Measurements from ENCODE around the gene CES2. TPM values are rescaled to one million over a fixed set of nuclear protein-coding genes. Genes with fewer than 3 reads are reported as not detected.
A peak's percentile ranks its signal among the peaks of the same experiment; 100 is the strongest.

CES2 gene
- total and polyA plus RNA-seq, 10 donors, result 8.0 to 48.1 (median 32.1) TPM

DNA sequence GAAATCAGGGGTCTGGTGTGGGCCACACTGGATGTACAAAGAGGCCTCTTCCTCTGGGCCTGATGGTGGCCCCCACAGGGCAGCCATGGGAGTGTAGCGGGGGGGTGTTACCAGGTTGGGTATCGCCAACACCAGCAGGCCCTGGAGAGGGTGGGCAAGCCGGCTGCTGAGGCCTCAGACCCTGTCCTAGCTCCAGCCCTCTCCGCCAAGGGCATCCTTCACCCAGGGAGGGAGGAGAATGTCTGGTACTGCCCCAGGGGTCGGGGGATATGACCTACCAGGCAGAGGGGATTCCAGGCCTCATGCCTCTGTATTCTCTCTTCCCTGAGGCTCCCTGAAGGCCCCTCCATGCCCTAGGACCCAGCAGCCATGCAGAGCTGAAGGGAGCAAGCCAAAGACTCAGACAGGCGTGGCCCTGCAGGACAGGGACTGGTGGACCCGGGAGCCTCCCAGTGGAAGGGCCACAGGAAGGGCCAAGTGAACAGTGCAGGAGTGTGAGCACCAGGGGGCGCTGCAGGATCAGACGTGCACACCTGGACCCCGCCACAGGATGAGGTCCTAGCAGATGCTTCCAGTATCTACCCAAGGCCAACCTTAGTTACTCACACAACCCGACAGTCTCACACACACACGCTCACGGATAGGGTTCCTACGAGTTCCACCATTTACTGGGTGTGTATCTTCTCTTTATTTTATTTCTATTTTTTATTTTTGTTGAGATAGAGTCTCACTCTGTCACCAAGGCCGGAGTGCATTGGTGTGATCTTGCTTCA, 42.2 kb downstream of the CES2 start:
- H3K9me3 ChIP-seq, result no peaks in the 10 kb centered on the region
- no peaks in the 10 kb centered on the region for H3K36me3 ChIP-seq
- peaks cover 0 to 10% (median 0%) of the 10 kb centered on the region in 7 donors for H3K27me3 ChIP-seq (replicated peaks in 1 of 7)
- intact Hi-C loops (cut with DNase I; ENCODE audit: low total_unique reads), result loop anchor here (5.0 kb wide), 1 partner anchor 175 kb away; the partner anchor contains the start of gene B3GNT9
- peaks cover 0 to 27% (median 7%) of the 10 kb centered on the region in 6 donors for H3K4me1 ChIP-seq
- 19 to 30% (median 29%) methylated on average over 10 to 15 of the region's 15 CpGs for WGBS, 5 donors
- H3K4me3 ChIP-seq, result no peak overlapping the region
- peak; percentile 97 for DNase-seq
- H3K27ac ChIP-seq, result no peak overlapping the region
- TF ChIP-seq, protein P1, sequence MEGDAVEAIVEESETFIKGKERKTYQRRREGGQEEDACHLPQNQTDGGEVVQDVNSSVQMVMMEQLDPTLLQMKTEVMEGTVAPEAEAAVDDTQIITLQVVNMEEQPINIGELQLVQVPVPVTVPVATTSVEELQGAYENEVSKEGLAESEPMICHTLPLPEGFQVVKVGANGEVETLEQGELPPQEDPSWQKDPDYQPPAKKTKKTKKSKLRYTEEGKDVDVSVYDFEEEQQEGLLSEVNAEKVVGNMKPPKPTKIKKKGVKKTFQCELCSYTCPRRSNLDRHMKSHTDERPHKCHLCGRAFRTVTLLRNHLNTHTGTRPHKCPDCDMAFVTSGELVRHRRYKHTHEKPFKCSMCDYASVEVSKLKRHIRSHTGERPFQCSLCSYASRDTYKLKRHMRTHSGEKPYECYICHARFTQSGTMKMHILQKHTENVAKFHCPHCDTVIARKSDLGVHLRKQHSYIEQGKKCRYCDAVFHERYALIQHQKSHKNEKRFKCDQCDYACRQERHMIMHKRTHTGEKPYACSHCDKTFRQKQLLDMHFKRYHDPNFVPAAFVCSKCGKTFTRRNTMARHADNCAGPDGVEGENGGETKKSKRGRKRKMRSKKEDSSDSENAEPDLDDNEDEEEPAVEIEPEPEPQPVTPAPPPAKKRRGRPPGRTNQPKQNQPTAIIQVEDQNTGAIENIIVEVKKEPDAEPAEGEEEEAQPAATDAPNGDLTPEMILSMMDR (IDR thresholded peaks at IDR 0.05 in 8 of 11, conservative IDR thresholded peaks at IDR 0.05 in 3 of 11), result peak; percentile 95 to 99 (median 97)
- TF ChIP-seq POLR2A (IDR thresholded peaks at IDR 0.05), result no peak
- peak; percentile 58 to 69 (median 58) for TF ChIP-seq POLR2AphosphoS5 (IDR thresholded peaks at IDR 0.05)

DNA sequence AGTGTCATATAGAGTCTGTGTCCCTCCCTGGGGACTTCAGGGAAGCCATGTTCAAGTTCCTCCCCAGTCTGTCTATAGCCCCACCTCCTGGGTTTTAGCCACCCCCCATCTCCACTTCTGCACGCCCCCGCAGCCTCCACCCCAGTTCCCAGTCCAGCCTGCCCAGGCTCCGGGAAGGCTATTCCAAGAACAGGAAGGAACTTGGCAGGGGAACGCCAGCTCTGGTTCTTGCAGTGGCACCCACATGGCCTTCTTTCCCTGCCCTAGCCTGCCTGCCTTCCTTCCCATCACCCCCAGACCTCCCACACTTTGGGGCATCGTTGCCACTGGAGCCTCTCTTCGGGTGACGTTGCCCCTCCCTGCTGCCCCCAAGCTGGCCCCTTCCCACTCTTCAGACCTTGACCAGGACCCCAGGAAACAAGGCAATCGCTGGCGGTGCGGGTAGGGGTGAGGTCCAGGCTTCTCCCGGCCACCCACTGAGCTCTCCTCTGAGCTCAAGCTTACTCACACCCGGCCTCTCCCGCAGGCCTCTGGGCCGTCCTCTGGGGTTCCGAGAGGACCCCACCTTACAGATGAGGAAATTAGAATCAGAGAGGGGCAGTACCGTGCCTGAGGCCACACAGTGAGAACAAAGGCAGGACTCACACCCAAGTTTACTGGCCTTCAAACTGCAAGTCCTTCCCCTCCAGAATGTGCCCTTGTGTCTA, 43.8 kb downstream of the CES2 start:
- intact Hi-C loops (cut with DNase I; ENCODE audit: low total_unique reads), result loop anchor here (5.0 kb wide), 1 partner anchor 173 kb away; the partner anchor contains the start of gene B3GNT9
- Histone ChIP-seq H3K27me3 (replicated peaks in 1 of 7) (peaks cover 0 to 10% (median 0%) of the 10 kb centered on the region in 7 donors), H3K4me3 (no peak overlapping the region), H3K4me1 (peaks cover 0 to 27% (median 7%) of the 10 kb centered on the region in 6 donors), H3K9me3 (no peaks in the 10 kb centered on the region), H3K36me3 (no peaks in the 10 kb centered on the region), H3K27ac (peak overlapping the region in 6 of 8 donors; percentile 15 to 72 (median 48))
- TF ChIP-seq POLR2A (IDR thresholded peaks at IDR 0.05), result no peak
- peak in 2 of 3 donors; percentile 62 to 63 for TF ChIP-seq POLR2AphosphoS5 (IDR thresholded peaks at IDR 0.05)
- TF ChIP-seq, protein P1 (IDR thresholded peaks at IDR 0.05 in 8 of 11, conservative IDR thresholded peaks at IDR 0.05 in 3 of 11), result no peak
- 54 to 61% (median 57%) methylated on average over 15 to 16 of the region's 16 CpGs for WGBS, 5 donors
- peak; percentile 84 for DNase-seq

DNA sequence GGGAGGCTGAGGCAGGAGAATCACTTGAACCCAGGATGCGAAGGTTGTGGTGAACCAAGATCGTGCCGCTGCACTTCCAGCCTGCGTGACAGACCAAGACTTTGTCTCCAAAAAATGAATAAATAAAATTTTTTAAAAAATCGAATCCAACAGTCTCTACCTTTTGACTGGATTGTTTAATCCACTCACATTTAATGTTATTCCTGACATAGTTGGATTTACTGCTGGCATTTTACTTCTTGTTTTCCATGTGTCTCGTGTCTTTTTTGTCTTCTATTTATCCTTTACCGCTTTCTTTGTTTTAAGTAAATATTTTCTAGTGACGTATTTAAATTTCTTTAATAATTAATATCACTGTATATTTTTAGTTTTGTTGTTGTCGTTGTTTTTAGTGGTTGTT, 47.7 kb downstream of the CES2 start:
- H3K27me3 ChIP-seq (replicated peaks in 1 of 7), result no peaks in the 10 kb centered on the region
- no peak for DNase-seq
- WGBS, 5 donors, result 92 to 96% (median 94%) methylated on average over 9 of the region's 9 CpGs
- no peak overlapping the region for H3K4me3 ChIP-seq
- no peaks in the 10 kb centered on the region for H3K36me3 ChIP-seq
- H3K27ac ChIP-seq, result no peak overlapping the region
- intact Hi-C loops (cut with DNase I; ENCODE audit: low total_unique reads), result no loop called here
- no peak for TF ChIP-seq POLR2A (IDR thresholded peaks at IDR 0.05)
- no peak for TF ChIP-seq POLR2AphosphoS5 (IDR thresholded peaks at IDR 0.05)
- TF ChIP-seq, protein P1 (IDR thresholded peaks at IDR 0.05 in 8 of 11, conservative IDR thresholded peaks at IDR 0.05 in 3 of 11), result no peak
- no peaks in the 10 kb centered on the region for H3K9me3 ChIP-seq
- peaks cover 0 to 20% (median under 1%) of the 10 kb centered on the region in 6 donors for H3K4me1 ChIP-seq

DNA sequence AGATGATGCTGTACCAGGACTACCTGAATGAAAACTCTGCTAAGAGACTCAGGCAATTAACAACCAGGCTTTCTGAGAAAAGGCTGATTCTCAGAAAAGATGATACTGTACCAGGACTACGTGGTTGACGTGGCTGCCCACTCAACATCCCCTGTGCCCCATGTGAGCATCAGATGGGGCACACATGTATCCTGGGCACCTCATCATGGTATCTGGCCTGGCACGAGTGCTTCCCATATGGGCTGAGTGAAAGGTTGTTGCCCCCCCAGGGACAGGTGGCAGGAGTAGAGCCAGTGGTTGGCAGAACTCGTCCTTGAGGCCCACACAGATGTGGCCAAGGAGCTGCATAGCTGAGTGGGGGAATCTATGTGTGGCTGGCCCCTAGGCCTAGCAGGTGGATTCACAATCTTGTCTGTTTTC, 49.6 kb downstream of the CES2 start:
- Histone ChIP-seq H3K4me1 (peaks cover 0 to 1% (median 0%) of the 10 kb centered on the region in 6 donors), H3K4me3 (no peak overlapping the region), H3K27me3 (replicated peaks in 1 of 7) (no peaks in the 10 kb centered on the region), H3K9me3 (no peaks in the 10 kb centered on the region), H3K27ac (peak overlapping the region in 1 of 8 donors; percentile 55), H3K36me3 (no peaks in the 10 kb centered on the region)
- DNase-seq, result no peak
- WGBS, 5 donors, result 67 to 84% (median 80%) methylated on average over 4 of the region's 4 CpGs
- intact Hi-C loops (cut with DNase I; ENCODE audit: low total_unique reads), result no loop called here
- TF ChIP-seq POLR2AphosphoS5 (IDR thresholded peaks at IDR 0.05), result no peak
